OCI-LY7 (cell line): ENCODE data around the gene JAK1. TPM values are rescaled to one million over a fixed set of nuclear protein-coding genes. Genes with fewer than 3 reads are reported as not detected.

ENCODE experiments used
- BruUV-seq: library from RNA; stranded (reverse); fragments of 400-500 nt; replicated peaks from 2 replicates; lab custom pipeline; 2021; lab: Mats Ljungman, UMichigan
- CTCF ChIA-PET: fragments of 300-600 bp; sonication (Branson Sonifier 250); formaldehyde crosslinking; loops from one replicate; lab custom pipeline; 2022; ENCODE audit warnings: antibody characterized with exemption; ENCODE audit not compliant: unreplicated experiment; lab: Charles Lee
- POLR2A ChIA-PET: fragments of 300-600 bp; sonication (Branson Sonifier 250); formaldehyde crosslinking; loops from one replicate; lab custom pipeline; 2022; ENCODE audit warnings: antibody characterized with exemption; lab: Charles Lee
- DNase-seq: peaks from one replicate; pipeline ENCODE4 v3.0.0-alpha.2; 2015; ENCODE audit warnings: low spot score
- H2AFZ ChIP-seq: fragments of 200-600 bp; sonication (generic), shearing (Covaris generic); 2 replicates; pipeline ENCODE4 v1.6.1; 2014; ENCODE audit warnings: mild to moderate bottlenecking, antibody characterized with exemption, low read length, moderate library complexity
- H3K27ac ChIP-seq: fragments of 200-600 bp; sonication (generic); 2 replicates; pipeline ENCODE4 v1.5.1; 2014; ENCODE audit warnings: mixed run types, low read depth, mild to moderate bottlenecking, moderate library complexity, low read length, inconsistent platforms; ENCODE audit not compliant: poor library complexity, severe bottlenecking
- H3K36me3 ChIP-seq: fragments of 200-600 bp; sonication (generic); 2 replicates; pipeline ENCODE4 v1.6.1; 2014; ENCODE audit warnings: mild to moderate bottlenecking, antibody characterized with exemption, low read length, moderate library complexity, mixed read lengths; ENCODE audit not compliant: insufficient read depth
- H3K4me1 ChIP-seq: fragments of 200-600 bp; sonication (generic); 2 replicates; pipeline ENCODE4 v1.5.1; 2014; ENCODE audit warnings: mild to moderate bottlenecking, low read length; ENCODE audit not compliant: insufficient read depth, poor library complexity, severe bottlenecking
- H3K4me2 ChIP-seq: fragments of 200-600 bp; sonication (generic); 2 replicates; pipeline ENCODE4 v1.6.1; 2014; ENCODE audit warnings: mild to moderate bottlenecking, low read length
- H3K4me3 ChIP-seq: fragments of 200-600 bp; sonication (generic); 2 replicates; pipeline ENCODE4 v1.5.1; 2014; ENCODE audit warnings: mild to moderate bottlenecking, low read depth, low read length; ENCODE audit not compliant: poor library complexity, severe bottlenecking
- H3K79me2 ChIP-seq: fragments of 200-600 bp; sonication (generic); 2 replicates; pipeline ENCODE4 v1.6.1; 2016; ENCODE audit warnings: low read depth, mild to moderate bottlenecking, low read length, moderate library complexity, mixed read lengths; ENCODE audit not compliant: insufficient read depth
- H3K9me2 ChIP-seq: fragments of 200-600 bp; sonication (generic); 2 replicates; pipeline ENCODE4 v1.6.1; 2016; ENCODE audit warnings: mild to moderate bottlenecking, low read length, mixed read lengths; ENCODE audit not compliant: insufficient read depth
- H3K9me3 ChIP-seq: fragments of 200-600 bp; sonication (generic); 2 replicates; pipeline ENCODE4 v1.6.1; 2014; ENCODE audit warnings: mild to moderate bottlenecking, mixed run types, low read length, mixed read lengths
- H4K20me1 ChIP-seq: fragments of 200-600 bp; sonication (generic); 2 replicates; pipeline ENCODE4 v1.6.1; 2014; ENCODE audit warnings: mild to moderate bottlenecking, antibody characterized with exemption, low read length, moderate library complexity, mixed read lengths; ENCODE audit not compliant: insufficient read depth
- CTCF ChIP-seq: fragments of 200-600 bp; sonication (generic); conservative IDR thresholded peaks from 2 replicates; pipeline ENCODE4 v1.5.1; 2014; ENCODE audit warnings: mild to moderate bottlenecking, antibody characterized with exemption, low read length, moderate library complexity, mixed read lengths
- EZH2phosphoT487 ChIP-seq: fragments of 200-600 bp; sonication (generic); IDR thresholded peaks from 2 replicates; pipeline ENCODE4 v1.6.1; 2018; ENCODE audit warnings: low read depth, borderline replicate concordance, mild to moderate bottlenecking, mixed run types, antibody characterized with exemption, low read length, moderate library complexity, mixed read lengths
- intact Hi-C: fragments of 100-400 bp; cut with micrococcal nuclease; formaldehyde crosslinking; loops from one replicate; pipeline ENCODE4 v1.10.0; 2022; ENCODE audit not compliant: unreplicated experiment
- total RNA-seq, 2 experiments: library from RNA; depleted of rRNA in 1 of 2; stranded (reverse); fragments of >200 nt in 1 of 2; shearing (Covaris generic) in 1 of 2; gene quantifications; 2 replicates each; pipeline ENCODE4 v1.2.3, GENCODE V29; 2014 to 2022

The JAK1 gene
- total RNA-seq, 2 experiments from 2014 or later = 72.6 to 86.8 TPM

GRCh38 chr1:64847666-64848065 is 118.7 kb downstream of the JAK1 start:
- Histone ChIP-seq H3K36me3 (peaks cover 77% of the 10 kb centered on the region), H3K4me2 (no peak overlapping the region), H3K27ac (no peak overlapping the region), H3K79me2 (no peaks in the 10 kb centered on the region), H3K9me3 (no peaks in the 10 kb centered on the region), H3K4me3 (no peak overlapping the region), H3K9me2 (no peaks in the 10 kb centered on the region), H4K20me1 (no peaks in the 10 kb centered on the region), H3K4me1 (peaks cover 2% of the 10 kb centered on the region), H2AFZ (no peak overlapping the region)
- no peak for DNase-seq
- no peak for TF ChIP-seq CTCF
- TF ChIP-seq EZH2phosphoT487 = no peak
- intact Hi-C loops = no loop called here
- BruUV-seq = no TSS peak
- ChIA-PET CTCF (no interaction called here), POLR2A (no interaction called here)

GRCh38 chr1:64846573-64847430 is 119.5 kb downstream of the JAK1 start:
- Histone ChIP-seq H4K20me1 (no peaks in the 10 kb centered on the region), H3K36me3 (peaks cover 76% of the 10 kb centered on the region), H3K79me2 (no peaks in the 10 kb centered on the region), H3K9me3 (no peaks in the 10 kb centered on the region), H3K4me1 (peaks cover 7% of the 10 kb centered on the region), H3K27ac (no peak overlapping the region), H3K4me2 (no peak overlapping the region), H2AFZ (no peak overlapping the region), H3K4me3 (no peak overlapping the region), H3K9me2 (no peaks in the 10 kb centered on the region)
- BruUV-seq = no TSS peak
- ChIA-PET CTCF (no interaction called here), POLR2A (interaction anchor here (0.6 kb wide), 1 partner anchor 29 kb away, joined by 3 read pairs; no protein-coding TSS in a partner anchor)
- DNase-seq = no peak
- TF ChIP-seq CTCF (no peak), EZH2phosphoT487 (no peak)
- intact Hi-C loops = no loop called here

- no TSS peak for BruUV-seq
- Histone ChIP-seq H3K36me3 (peaks cover 81% of the 10 kb centered on the region), H3K27ac (no peak overlapping the region), H3K9me2 (no peaks in the 10 kb centered on the region), H4K20me1 (no peaks in the 10 kb centered on the region), H3K79me2 (no peaks in the 10 kb centered on the region), H3K4me3 (no peak overlapping the region), H3K9me3 (no peaks in the 10 kb centered on the region), H2AFZ (no peak overlapping the region), H3K4me1 (peaks cover 7% of the 10 kb centered on the region), H3K4me2 (no peak overlapping the region)
- intact Hi-C loops = no loop called here
- DNase-seq = no peak
- TF ChIP-seq EZH2phosphoT487 (no peak), CTCF (no peak)
- ChIA-PET POLR2A (no interaction called here), CTCF (no interaction called here)
Observed at GRCh38 chr1:64845831-64846425, 120.4 kb downstream of the JAK1 start.
